ENCODE measurements around the gene CCDC194.

The CCDC194 gene

GRCh38 chr19:17393914-17394313 lies at the start of gene CCDC194:
TSS of gene CCDC194 (minus strand) at chr19:17394196. CDS start at chr19:17394158, 38 bp downstream.
- no peak for DNase-seq

GRCh38 chr19:17441241-17442021 lies 47.4 kb upstream of the CCDC194 start:
- DNase-seq, result peak; percentile 42

GRCh38 chr19:17436874-17437267 lies 42.9 kb upstream of the CCDC194 start:
- DNase-seq, result no peak

- DNase-seq, result no peak
Measured at GRCh38 chr19:17436094-17436873, 42.3 kb upstream of the CCDC194 start.

GRCh38 chr19:17435218-17435617 lies 41.2 kb upstream of the CCDC194 start:
- no peak for DNase-seq

- no peak for DNase-seq
Measured at GRCh38 chr19:17431417-17431816, 37.4 kb upstream of the CCDC194 start.

GRCh38 chr19:17429641-17430113 lies 35.7 kb upstream of the CCDC194 start:
- no peak for DNase-seq

- DNase-seq, result no peak
Measured at GRCh38 chr19:17424743-17425365, 30.9 kb upstream of the CCDC194 start.

GRCh38 chr19:17423429-17424208 lies 29.6 kb upstream of the CCDC194 start:
- DNase-seq, result no peak

GRCh38 chr19:17421942-17422341 lies 27.9 kb upstream of the CCDC194 start:
- no peak for DNase-seq

GRCh38 chr19:17420475-17420924 lies 26.5 kb upstream of the CCDC194 start:
- no peak for DNase-seq

- DNase-seq, result peak; percentile 98
Measured at GRCh38 chr19:17419621-17420474, 25.9 kb upstream of the CCDC194 start, which contains the start of gene MVB12A. TSS of gene MVB12A (plus strand) at chr19:17420047. CDS start at chr19:17420136, 89 bp downstream.

GRCh38 chr19:17419154-17419620 lies 25.2 kb upstream of the CCDC194 start:
- DNase-seq, result no peak

GRCh38 chr19:17418710-17419109 lies 24.7 kb upstream of the CCDC194 start:
- DNase-seq, result no peak

- no peak for DNase-seq
Measured at GRCh38 chr19:17415121-17415520, 21.1 kb upstream of the CCDC194 start.

- no peak for DNase-seq
Measured at GRCh38 chr19:17414097-17414496, 20.1 kb upstream of the CCDC194 start.

GRCh38 chr19:17411801-17412200 lies 17.8 kb upstream of the CCDC194 start:
- DNase-seq, result no peak

GRCh38 chr19:17409990-17410389 lies 16.0 kb upstream of the CCDC194 start:
- DNase-seq, result no peak

- DNase-seq, result no peak
Measured at GRCh38 chr19:17406887-17407196, 12.8 kb upstream of the CCDC194 start.

GRCh38 chr19:17406046-17406886 lies 12.3 kb upstream of the CCDC194 start:
- peak; percentile 74 for DNase-seq

All from GDM1 (cell line).